Measurements from ENCODE around the gene MTOR. TPM values are rescaled to one million over a fixed set of nuclear protein-coding genes. Genes with fewer than 3 reads are reported as not detected.
A peak's percentile ranks its signal among the peaks of the same experiment; 100 is the strongest.

The MTOR gene
- total and polyA plus RNA-seq, 2 donors (not counting 3 experiments of a cell fraction or from before 2014, with no cell fraction given), result 33.5 to 50.4 TPM

DNA sequence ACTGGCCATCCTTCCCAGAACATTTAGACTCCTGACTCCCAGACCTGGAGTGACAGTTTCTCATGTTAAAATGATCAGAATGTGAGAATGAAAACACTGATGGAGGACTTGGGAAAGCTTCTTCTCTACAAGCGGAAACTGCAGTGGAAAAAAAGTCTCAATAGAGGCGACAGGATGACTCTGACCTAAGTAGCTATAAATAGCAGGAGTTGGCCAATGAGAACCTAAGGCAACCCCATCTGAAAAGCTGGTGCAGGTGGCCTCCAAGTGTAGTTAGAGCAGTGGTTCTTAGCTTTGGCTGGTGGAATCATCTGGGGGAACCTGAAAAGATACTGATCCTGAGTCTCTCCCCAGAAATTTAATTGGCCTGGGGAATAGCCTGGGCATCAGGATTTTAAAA is 118.4 kb downstream of the MTOR start:
- no peaks in the 10 kb centered on the region for H3K9me3 ChIP-seq (replicated peaks; ENCODE audit: control insufficient read depth, insufficient read depth, low read length)
- no peaks in the 10 kb centered on the region for H3K79me2 ChIP-seq (ENCODE audit: control insufficient read depth, insufficient read depth, low read length)
- ChIA-PET CTCF (interaction anchor here (1.2 kb wide), 1 partner anchor 107 kb away, joined by 3 read pairs; no protein-coding TSS in a partner anchor), POLR2A (no interaction called here)
- TF ChIP-seq GATA2 (IDR thresholded peaks at IDR 0.05; ENCODE audit: insufficient read depth, insufficient read length, low read depth, low read length) (no peak), POLR2A (IDR thresholded peaks at IDR 0.05; ENCODE audit: low read depth, low read length) (no peak), POLR2AphosphoS5 (IDR thresholded peaks at IDR 0.05; ENCODE audit: insufficient read depth, low read depth, low read length) (no peak), MYC (IDR thresholded peaks at IDR 0.05; ENCODE audit: low read depth, low read length) (no peak), EZH2 (IDR thresholded peaks at IDR 0.05; ENCODE audit: borderline replicate concordance, low read depth, low read length, severe bottlenecking) (no peak), FOS (IDR thresholded peaks at IDR 0.05; ENCODE audit: borderline replicate concordance, insufficient read depth, low read length) (no peak), JUN (IDR thresholded peaks at IDR 0.05; ENCODE audit: borderline replicate concordance, insufficient read depth, insufficient read length, low read depth) (no peak)
- TF ChIP-seq, protein P1, sequence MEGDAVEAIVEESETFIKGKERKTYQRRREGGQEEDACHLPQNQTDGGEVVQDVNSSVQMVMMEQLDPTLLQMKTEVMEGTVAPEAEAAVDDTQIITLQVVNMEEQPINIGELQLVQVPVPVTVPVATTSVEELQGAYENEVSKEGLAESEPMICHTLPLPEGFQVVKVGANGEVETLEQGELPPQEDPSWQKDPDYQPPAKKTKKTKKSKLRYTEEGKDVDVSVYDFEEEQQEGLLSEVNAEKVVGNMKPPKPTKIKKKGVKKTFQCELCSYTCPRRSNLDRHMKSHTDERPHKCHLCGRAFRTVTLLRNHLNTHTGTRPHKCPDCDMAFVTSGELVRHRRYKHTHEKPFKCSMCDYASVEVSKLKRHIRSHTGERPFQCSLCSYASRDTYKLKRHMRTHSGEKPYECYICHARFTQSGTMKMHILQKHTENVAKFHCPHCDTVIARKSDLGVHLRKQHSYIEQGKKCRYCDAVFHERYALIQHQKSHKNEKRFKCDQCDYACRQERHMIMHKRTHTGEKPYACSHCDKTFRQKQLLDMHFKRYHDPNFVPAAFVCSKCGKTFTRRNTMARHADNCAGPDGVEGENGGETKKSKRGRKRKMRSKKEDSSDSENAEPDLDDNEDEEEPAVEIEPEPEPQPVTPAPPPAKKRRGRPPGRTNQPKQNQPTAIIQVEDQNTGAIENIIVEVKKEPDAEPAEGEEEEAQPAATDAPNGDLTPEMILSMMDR (IDR thresholded peaks at IDR 0.05; ENCODE audit: extremely low read depth in 1 of 2, insufficient read depth in 1 of 2, low read depth in 1 of 2, low read length in 2 of 2), result no peak
- TF ChIP-seq, protein P2, sequence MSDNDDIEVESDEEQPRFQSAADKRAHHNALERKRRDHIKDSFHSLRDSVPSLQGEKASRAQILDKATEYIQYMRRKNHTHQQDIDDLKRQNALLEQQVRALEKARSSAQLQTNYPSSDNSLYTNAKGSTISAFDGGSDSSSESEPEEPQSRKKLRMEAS (IDR thresholded peaks at IDR 0.05; ENCODE audit: insufficient read depth, insufficient read length), result no peak
- H3K27me3 ChIP-seq (ENCODE audit: control insufficient read depth in 2 of 2, insufficient read depth in 2 of 2, low read length in 2 of 2), result no peaks in the 10 kb centered on the region
- H3K9ac ChIP-seq (replicated peaks; ENCODE audit: extremely low read depth, insufficient read depth, low read length), result no peak overlapping the region
- no TSS peak for BruUV-seq (replicated peaks)
- dilution Hi-C loops (cut with MboI; ENCODE audit: extremely low pct_ligation_motif_present, low sequenced_read_pairs) (no loop called here), intact Hi-C loops (cut with micrococcal nuclease) (no loop called here)
- H2AFZ ChIP-seq (ENCODE audit: low read depth, low read length), result no peak overlapping the region
- no peaks in the 10 kb centered on the region for H3K9me1 ChIP-seq (replicated peaks; ENCODE audit: control insufficient read depth, extremely low read depth, insufficient read depth, low read length)
- H4K20me1 ChIP-seq (replicated peaks; ENCODE audit: control insufficient read depth, extremely low read depth, insufficient read depth, low read length), result no peaks in the 10 kb centered on the region
- H3K36me3 ChIP-seq (ENCODE audit: control insufficient read depth in 2 of 2, extremely low read depth in 1 of 2, insufficient read depth in 2 of 2, low read length in 2 of 2), result peaks cover 12 to 23% of the 10 kb centered on the region in 2 experiments
- no peak overlapping the region for H3K27ac ChIP-seq (ENCODE audit: insufficient read depth, low read depth, low read length)
- H3K4me1 ChIP-seq (ENCODE audit: control insufficient read depth, extremely low read depth, insufficient read depth, low read length), result peaks cover 21% of the 10 kb centered on the region
- DNase-seq (ENCODE audit: low read depth, low spot score) (no peak), FAIRE-seq (peak; percentile 37)
- no peak overlapping the region for H3K4me3 ChIP-seq (replicated peaks in 1 of 3; ENCODE audit: insufficient read depth in 1 of 3, low read depth in 1 of 3, low read length in 3 of 3)
- H3K4me2 ChIP-seq (ENCODE audit: insufficient read depth, low read length), result no peak overlapping the region

Data from endothelial cell of umbilical vein (primary cell).